HepG2 (cell line): Measurements from ENCODE around the gene GTPBP6.

Source experiments
- CREB1 ChIP-seq, 2 experiments: fragments of 450-650 bp in 1 of 2; IDR thresholded peaks; 2 replicates each; pipeline ENCODE4 v1.6.1; 2016 to 2017; ENCODE audit warnings: control low read depth in 1 of 2, mild to moderate bottlenecking in 1 of 2, missing compliant biosample characterization in 1 of 2, missing genetic modification characterization in 1 of 2
- EP300 ChIP-seq, 3 experiments: sonication (generic) in 1 of 3; formaldehyde crosslinking in 1 of 3; IDR thresholded peaks; 2 replicates each; pipeline versions ENCODE4 v1.5.1 to v1.6.1; 2011 to 2020; ENCODE audit warnings: low read depth in 2 of 3, low read length in 2 of 3, borderline replicate concordance in 1 of 3, improper control_type of control experiment in 1 of 3, mild to moderate bottlenecking in 1 of 3, missing genetic modification reagents in 1 of 3, moderate library complexity in 1 of 3
- EZH2 ChIP-seq: conservative IDR thresholded peaks from 2 replicates; pipeline ENCODE4 v1.6.1; 2012; ENCODE audit warnings: mild to moderate bottlenecking, low read depth, low read length, moderate library complexity
- HNRNPUL1 ChIP-seq: fragments of 200-400 bp; formaldehyde crosslinking; IDR thresholded peaks from 2 replicates; pipeline ENCODE4 v1.6.1; 2017; ENCODE audit warnings: low read depth, mild to moderate bottlenecking, low read length, moderate library complexity
- NR2C2 ChIP-seq: sonication (generic); formaldehyde crosslinking; IDR thresholded peaks from 2 replicates; pipeline ENCODE4 v1.4.0; 2020; ENCODE audit warnings: missing genetic modification reagents, mild to moderate bottlenecking, moderate library complexity, borderline replicate concordance
- NR3C1 ChIP-seq: sonication (generic); formaldehyde crosslinking; IDR thresholded peaks from 2 replicates; pipeline ENCODE4 v1.4.0; 2020; ENCODE audit warnings: missing genetic modification reagents
- PLRG1 ChIP-seq: fragments of 450-650 bp; conservative IDR thresholded peaks from 2 replicates; pipeline ENCODE4 v1.6.1; 2016
- RARG ChIP-seq: sonication (generic); formaldehyde crosslinking; IDR thresholded peaks from 2 replicates; pipeline ENCODE4 v1.4.0; 2020; ENCODE audit warnings: low read depth, mild to moderate bottlenecking, missing genetic modification reagents
- SMAD3 ChIP-seq: sonication (generic); formaldehyde crosslinking; IDR thresholded peaks from 2 replicates; pipeline ENCODE4 v1.4.0; 2020; ENCODE audit warnings: missing genetic modification reagents
- TBX2 ChIP-seq: sonication (generic); formaldehyde crosslinking; IDR thresholded peaks from 2 replicates; pipeline ENCODE4 v1.5.0; 2020; ENCODE audit warnings: missing genetic modification reagents, mild to moderate bottlenecking, borderline replicate concordance
- TRIM24 ChIP-seq: sonication (generic); formaldehyde crosslinking; IDR thresholded peaks from 2 replicates; pipeline ENCODE4 v1.8.0; 2022; ENCODE audit warnings: mild to moderate bottlenecking, missing genetic modification reagents
- ZNF546 ChIP-seq: sonication (generic); formaldehyde crosslinking; conservative IDR thresholded peaks from 2 replicates; pipeline ENCODE4 v1.8.1; 2023; ENCODE audit warnings: mild to moderate bottlenecking, missing genetic modification reagents
- ZNF589 ChIP-seq: sonication (generic); formaldehyde crosslinking; conservative IDR thresholded peaks from 2 replicates; pipeline ENCODE4 v1.8.0; 2022; ENCODE audit warnings: mild to moderate bottlenecking, moderate library complexity, missing genetic modification reagents
- TF ChIP-seq, protein P1 (sequence below): sonication (generic); formaldehyde crosslinking; IDR thresholded peaks from 2 replicates; pipeline ENCODE4 v1.8.1; 2023; ENCODE audit warnings: missing genetic modification reagents, inconsistent platforms, borderline replicate concordance

- no peak for TF ChIP-seq HNRNPUL1
- TF ChIP-seq ZNF546 (CRISPR knock-in tag): no peak
- no peak for TF ChIP-seq EP300 (IDR thresholded peaks at IDR 0.05; ENCODE audit: low read depth in 2 of 2, low read length in 2 of 2)
- TF ChIP-seq EP300 (CRISPR knock-in tag; IDR thresholded peaks at IDR 0.05; ENCODE audit: borderline replicate concordance): no peak
- TF ChIP-seq NR3C1 (CRISPR knock-in tag): no peak
- TF ChIP-seq NR2C2 (CRISPR knock-in tag): no peak
- no peak for TF ChIP-seq ZNF589 (CRISPR knock-in tag)
- TF ChIP-seq PLRG1: no peak
- no peak for TF ChIP-seq RARG
- TF ChIP-seq, protein P1, sequence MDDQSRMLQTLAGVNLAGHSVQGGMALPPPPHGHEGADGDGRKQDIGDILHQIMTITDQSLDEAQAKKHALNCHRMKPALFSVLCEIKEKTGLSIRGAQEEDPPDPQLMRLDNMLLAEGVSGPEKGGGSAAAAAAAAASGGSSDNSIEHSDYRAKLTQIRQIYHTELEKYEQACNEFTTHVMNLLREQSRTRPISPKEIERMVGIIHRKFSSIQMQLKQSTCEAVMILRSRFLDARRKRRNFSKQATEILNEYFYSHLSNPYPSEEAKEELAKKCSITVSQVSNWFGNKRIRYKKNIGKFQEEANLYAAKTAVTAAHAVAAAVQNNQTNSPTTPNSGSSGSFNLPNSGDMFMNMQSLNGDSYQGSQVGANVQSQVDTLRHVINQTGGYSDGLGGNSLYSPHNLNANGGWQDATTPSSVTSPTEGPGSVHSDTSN (CRISPR knock-in tag): no peak
- TF ChIP-seq CREB1 (IDR thresholded peaks at IDR 0.05): no peak
- TF ChIP-seq CREB1 (CRISPR knock-in tag; IDR thresholded peaks at IDR 0.05): no peak
- no peak for TF ChIP-seq TRIM24
- no peak for TF ChIP-seq EZH2
- TF ChIP-seq TBX2 (CRISPR knock-in tag): no peak
- no peak for TF ChIP-seq SMAD3 (CRISPR knock-in tag)
Measured at GRCh38 chrX:351736-352135, 33.1 kb upstream of the GTPBP6 start.
